AG09319 (cell line): Measurements from ENCODE around the gene DENND2A.
"Not testable (repeated sequence)": the region's sequence is repeated elsewhere in the genome, so short reads cannot be mapped to it uniquely, and the experiment has no call there.

ENCODE experiments used
- DNase-seq: peaks from one replicate; pipeline ENCODE4 v3.0.0-alpha.2; 2010; ENCODE audit warnings: low read depth; ENCODE audit errors: extremely low read depth
- TF ChIP-seq, protein P1 (sequence below): IDR thresholded peaks from 2 replicates; pipeline ENCODE4 v1.5.1; 2011; ENCODE audit warnings: low read depth, mild to moderate bottlenecking, inconsistent platforms, low read length, moderate library complexity

Gene DENND2A

GRCh38 chr7:140653319-140654108, 12.9 kb upstream of the DENND2A start:
- peak; percentile 80 for DNase-seq
- TF ChIP-seq, protein P1, sequence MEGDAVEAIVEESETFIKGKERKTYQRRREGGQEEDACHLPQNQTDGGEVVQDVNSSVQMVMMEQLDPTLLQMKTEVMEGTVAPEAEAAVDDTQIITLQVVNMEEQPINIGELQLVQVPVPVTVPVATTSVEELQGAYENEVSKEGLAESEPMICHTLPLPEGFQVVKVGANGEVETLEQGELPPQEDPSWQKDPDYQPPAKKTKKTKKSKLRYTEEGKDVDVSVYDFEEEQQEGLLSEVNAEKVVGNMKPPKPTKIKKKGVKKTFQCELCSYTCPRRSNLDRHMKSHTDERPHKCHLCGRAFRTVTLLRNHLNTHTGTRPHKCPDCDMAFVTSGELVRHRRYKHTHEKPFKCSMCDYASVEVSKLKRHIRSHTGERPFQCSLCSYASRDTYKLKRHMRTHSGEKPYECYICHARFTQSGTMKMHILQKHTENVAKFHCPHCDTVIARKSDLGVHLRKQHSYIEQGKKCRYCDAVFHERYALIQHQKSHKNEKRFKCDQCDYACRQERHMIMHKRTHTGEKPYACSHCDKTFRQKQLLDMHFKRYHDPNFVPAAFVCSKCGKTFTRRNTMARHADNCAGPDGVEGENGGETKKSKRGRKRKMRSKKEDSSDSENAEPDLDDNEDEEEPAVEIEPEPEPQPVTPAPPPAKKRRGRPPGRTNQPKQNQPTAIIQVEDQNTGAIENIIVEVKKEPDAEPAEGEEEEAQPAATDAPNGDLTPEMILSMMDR = peak; percentile 79

- TF ChIP-seq, protein P1 = no peak
- DNase-seq = no peak
These were observed 9.8 kb upstream of the DENND2A start for GRCh38 chr7:140650367-140650766.

- DNase-seq = no peak
- TF ChIP-seq, protein P1 = no peak
These were observed 9.1 kb upstream of the DENND2A start for GRCh38 chr7:140649556-140650205.

GRCh38 chr7:140646931-140647647, 6.5 kb upstream of the DENND2A start:
- no peak for DNase-seq
- TF ChIP-seq, protein P1 = peak; percentile 52

DNA sequence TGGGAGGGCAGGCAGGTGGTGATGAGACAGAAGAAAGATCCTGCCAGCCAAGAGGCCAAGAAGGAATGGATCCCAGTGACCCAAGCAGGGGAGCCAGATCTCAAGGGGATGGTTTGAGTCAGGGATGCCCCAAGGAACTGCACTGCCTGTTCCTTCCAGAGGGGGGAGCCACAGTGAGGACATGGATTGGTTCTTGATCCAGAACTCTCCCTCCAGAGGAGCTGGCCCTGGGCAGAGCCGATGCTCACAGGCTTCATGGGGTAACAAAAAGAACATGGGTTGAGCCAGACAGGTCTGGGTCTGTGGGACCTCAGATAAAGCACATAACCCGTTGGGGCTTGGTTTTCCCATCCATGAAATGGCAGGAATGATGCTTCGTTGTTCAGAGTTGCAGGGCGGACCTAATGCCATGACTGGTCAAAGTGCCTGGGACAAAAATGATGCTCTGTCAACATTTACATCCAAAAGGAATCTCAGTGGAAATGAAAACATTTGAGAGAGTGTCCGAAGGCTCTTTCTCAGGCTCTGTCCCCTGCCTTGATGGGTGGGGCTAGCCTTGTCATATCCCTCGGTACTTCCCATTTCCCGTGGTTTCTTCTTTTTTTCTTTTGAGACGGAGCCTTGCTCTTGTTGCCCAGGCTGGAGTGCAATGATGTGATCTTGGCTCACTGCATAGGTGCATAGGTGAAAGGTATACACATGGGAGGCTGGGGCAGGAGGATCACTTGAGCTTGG, 4.7 kb upstream of the DENND2A start:
- TF ChIP-seq, protein P1 = peak; percentile 17
- no peak for DNase-seq

GRCh38 chr7:140644761-140645160, 4.1 kb upstream of the DENND2A start:
- not testable (repeated sequence) for DNase-seq

- no peak for DNase-seq
- TF ChIP-seq, protein P1 = no peak
These were observed 2.8 kb upstream of the DENND2A start for GRCh38 chr7:140643416-140643815.
